Measurements from ENCODE around the gene PNMA8C.

PNMA8C gene

GRCh38 chr19:46428239-46429135 is at the start of gene PNMA8C:
PNMA8C (minus strand) TSS chr19:46428936; CDS start chr19:46428359, 577 bp downstream.
- DNase-seq: peak; percentile 76

GRCh38 chr19:46475986-46476385 is 47.2 kb upstream of the PNMA8C start:
- DNase-seq: no peak

- DNase-seq: no peak
These were observed 45.5 kb upstream of the PNMA8C start for GRCh38 chr19:46474211-46474610.

GRCh38 chr19:46472592-46472991 is 43.9 kb upstream of the PNMA8C start:
- DNase-seq: no peak

GRCh38 chr19:46471811-46472543 is 43.2 kb upstream of the PNMA8C start:
- no peak for DNase-seq

- DNase-seq: no peak
These were observed 42.5 kb upstream of the PNMA8C start, which contains the start of gene PNMA8A for GRCh38 chr19:46471116-46471733. PNMA8A (minus strand) TSS chr19:46471563; CDS start chr19:46471035, 528 bp downstream.

- DNase-seq: no peak
These were observed 41.6 kb upstream of the PNMA8C start for GRCh38 chr19:46470376-46470775.

- no peak for DNase-seq
These were observed 40.9 kb upstream of the PNMA8C start for GRCh38 chr19:46469541-46470185.

- DNase-seq: no peak
These were observed 37.9 kb upstream of the PNMA8C start for GRCh38 chr19:46466536-46467196.

GRCh38 chr19:46463516-46463915 is 34.8 kb upstream of the PNMA8C start:
- no peak for DNase-seq

- no peak for DNase-seq
These were observed 32.8 kb upstream of the PNMA8C start for GRCh38 chr19:46461537-46461936.

- no peak for DNase-seq
These were observed 32.2 kb upstream of the PNMA8C start for GRCh38 chr19:46460981-46461380.

GRCh38 chr19:46460055-46460454 is 31.3 kb upstream of the PNMA8C start:
- DNase-seq: no peak

GRCh38 chr19:46456930-46457329 is 28.2 kb upstream of the PNMA8C start:
- no peak for DNase-seq

- DNase-seq: no peak
These were observed 25.5 kb upstream of the PNMA8C start for GRCh38 chr19:46454244-46454643.

- DNase-seq: no peak
These were observed 24.9 kb upstream of the PNMA8C start for GRCh38 chr19:46453661-46454060.

GRCh38 chr19:46452186-46452585 is 23.4 kb upstream of the PNMA8C start:
- DNase-seq: no peak

GRCh38 chr19:46451352-46451751 is 22.6 kb upstream of the PNMA8C start:
- no peak for DNase-seq

- DNase-seq: no peak
These were observed 22.0 kb upstream of the PNMA8C start for GRCh38 chr19:46450737-46451136.

GRCh38 chr19:46449228-46449627 is 20.5 kb upstream of the PNMA8C start:
- no peak for DNase-seq

GRCh38 chr19:46448601-46449000 is 19.9 kb upstream of the PNMA8C start:
- no peak for DNase-seq

GRCh38 chr19:46447824-46448223 is 19.1 kb upstream of the PNMA8C start:
- no peak for DNase-seq
